ENCODE data around the gene PGAM2.

DNA sequence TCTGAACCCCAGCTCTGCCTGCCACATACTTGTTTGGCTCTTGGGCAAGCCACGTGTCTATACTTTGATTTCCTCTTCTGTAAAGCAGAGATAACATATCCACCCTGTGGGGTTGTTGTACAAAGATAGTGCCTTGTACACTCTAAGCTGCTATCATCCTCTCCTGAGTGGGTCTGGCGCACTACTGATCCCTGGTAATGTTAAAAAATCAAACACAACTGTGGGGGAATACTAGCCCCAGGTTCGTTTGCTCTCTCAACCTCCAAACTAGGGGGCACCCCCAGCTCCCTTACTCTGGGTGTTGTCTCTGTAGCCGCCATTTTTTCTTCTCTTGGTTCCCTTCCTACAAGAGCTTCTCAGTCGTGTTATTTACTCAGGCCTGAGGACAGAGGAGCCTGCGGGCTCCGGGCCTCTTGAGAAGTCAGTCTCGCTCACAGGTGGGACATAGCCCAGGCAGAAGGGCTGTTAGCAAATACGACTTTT lies 15.9 kb upstream of the PGAM2 start:
- TF ChIP-seq POLR2A (IDR thresholded peaks at IDR 0.05; ENCODE audit: low read depth, low read length) (no peak), MAZ (IDR thresholded peaks at IDR 0.05; ENCODE audit: borderline replicate concordance, low read depth, low read length) (no peak), BHLHE40 (IDR thresholded peaks at IDR 0.05; ENCODE audit: low read depth, low read length) (no peak), RCOR1 (IDR thresholded peaks at IDR 0.05; ENCODE audit: insufficient replicate concordance, low read length) (no peak), MAFK (IDR thresholded peaks at IDR 0.05; ENCODE audit: low read depth, low read length) (no peak), CEBPB (IDR thresholded peaks at IDR 0.05; ENCODE audit: low read depth, low read length) (no peak), SMC3 (IDR thresholded peaks at IDR 0.05; ENCODE audit: low read depth, low read length) (no peak)
- TF ChIP-seq, protein P1, sequence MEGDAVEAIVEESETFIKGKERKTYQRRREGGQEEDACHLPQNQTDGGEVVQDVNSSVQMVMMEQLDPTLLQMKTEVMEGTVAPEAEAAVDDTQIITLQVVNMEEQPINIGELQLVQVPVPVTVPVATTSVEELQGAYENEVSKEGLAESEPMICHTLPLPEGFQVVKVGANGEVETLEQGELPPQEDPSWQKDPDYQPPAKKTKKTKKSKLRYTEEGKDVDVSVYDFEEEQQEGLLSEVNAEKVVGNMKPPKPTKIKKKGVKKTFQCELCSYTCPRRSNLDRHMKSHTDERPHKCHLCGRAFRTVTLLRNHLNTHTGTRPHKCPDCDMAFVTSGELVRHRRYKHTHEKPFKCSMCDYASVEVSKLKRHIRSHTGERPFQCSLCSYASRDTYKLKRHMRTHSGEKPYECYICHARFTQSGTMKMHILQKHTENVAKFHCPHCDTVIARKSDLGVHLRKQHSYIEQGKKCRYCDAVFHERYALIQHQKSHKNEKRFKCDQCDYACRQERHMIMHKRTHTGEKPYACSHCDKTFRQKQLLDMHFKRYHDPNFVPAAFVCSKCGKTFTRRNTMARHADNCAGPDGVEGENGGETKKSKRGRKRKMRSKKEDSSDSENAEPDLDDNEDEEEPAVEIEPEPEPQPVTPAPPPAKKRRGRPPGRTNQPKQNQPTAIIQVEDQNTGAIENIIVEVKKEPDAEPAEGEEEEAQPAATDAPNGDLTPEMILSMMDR (conservative IDR thresholded peaks at IDR 0.05; ENCODE audit: low read depth, low read length) = no peak
